Psoas muscle (tissue), 8 donors: ENCODE data around the gene NDNF. TPM values are rescaled to one million over a fixed set of nuclear protein-coding genes. Genes with fewer than 3 reads are reported as not detected.

Source experiments
- ATAC-seq, 4 donors: fragments of 200-7000 bp; cut with Tn5 transposase; one replicate each; pipeline ENCODE4 v1.9.1; 2020; ENCODE audit warnings: moderate library complexity in 3 of 4, mild to moderate bottlenecking in 2 of 4
- DNase-seq, 2 donors: peaks; one replicate each; pipeline ENCODE4 v3.0.0-alpha.2; 2020
- H3K27ac ChIP-seq: fragments of 200-600 bp; one replicate; pipeline ENCODE4 v1.8.0; 2022
- H3K27me3 ChIP-seq, 3 donors: fragments of 200-600 bp in 1 of 3; one replicate each; pipeline versions ENCODE4 v1.6.1 to v1.8.0; 2013 to 2022; ENCODE audit warnings: low read length in 2 of 3, mild to moderate bottlenecking in 2 of 3, moderate library complexity in 1 of 3; ENCODE audit not compliant: insufficient read depth in 3 of 3
- H3K36me3 ChIP-seq, 2 donors: fragments of 200-600 bp in 1 of 2; one replicate each; pipeline versions ENCODE4 v1.6.1 to v1.8.0; 2013 to 2022; ENCODE audit warnings: low read depth in 1 of 2, mild to moderate bottlenecking in 1 of 2, moderate library complexity in 1 of 2; ENCODE audit not compliant: insufficient read depth in 1 of 2
- H3K4me1 ChIP-seq: fragments of 200-600 bp; one replicate; pipeline ENCODE4 v1.8.0; 2022
- H3K4me3 ChIP-seq: fragments of 200-600 bp; one replicate; pipeline ENCODE4 v1.8.0; 2022; ENCODE audit warnings: mild to moderate bottlenecking
- H3K9me3 ChIP-seq: fragments of 200-600 bp; one replicate; pipeline ENCODE4 v1.8.0; 2022
- CTCF ChIP-seq: fragments of 200-600 bp; IDR thresholded peaks from one replicate; pipeline ENCODE4 v1.8.0; 2022; ENCODE audit warnings: antibody characterized with exemption
- WGBS, 3 donors: extraction: QIAGEN DNeasy Blood & Tissue Kit; methylation state at CpG; one replicate each; pipeline versions ENCODE4 v1.1.6 to v1.1.7; 2013; 5-methylcytosine and 5-hydroxymethylcytosine counted together
- intact Hi-C, 2 donors: fragments of 100-400 bp; cut with DNase I; formaldehyde crosslinking; loops; one replicate each; pipeline versions ENCODE4 v1.11.0 to v1.14.2; 2022
- polyA plus RNA-seq, 3 donors: library from polyadenylated mRNA; stranded (reverse); fragments of 200-250 nt; gene quantifications; one replicate each; pipeline ENCODE4 v1.2.3, GENCODE V29; 2013
- total RNA-seq, 4 donors: library from RNA; stranded (reverse); fragmentation: NEBNext Ultra II Directional in 2 of 4; extraction: Animal tissue kit (Norgen Biotek cat#: 25700) in 2 of 4; gene quantifications; one replicate each; pipeline versions ENCODE4 v1.2.1 to v1.2.4, GENCODE V29; 2021 to 2023
- donor health status: healthy with polysubstance abuse.
- donor health status: DM: no; HTN: no; CAD: no; lungs with moderate emphysema.
- donor health status: Bipolar disorder and iron deficiency.
- donor health status: healthy.
- donor health status: DM: yes; HTN: yes; CAD: no.
- donor health status: DM: no; HTN: no; CAD: no.
- donor health status: DM: no; HTN: no; CAD: no.
- donor health status: DM: yes; HTN: yes; CAD: no.

The NDNF gene
- total and polyA plus RNA-seq, 7 donors: 2.1 to 7.6 (median 3.4) TPM

DNA sequence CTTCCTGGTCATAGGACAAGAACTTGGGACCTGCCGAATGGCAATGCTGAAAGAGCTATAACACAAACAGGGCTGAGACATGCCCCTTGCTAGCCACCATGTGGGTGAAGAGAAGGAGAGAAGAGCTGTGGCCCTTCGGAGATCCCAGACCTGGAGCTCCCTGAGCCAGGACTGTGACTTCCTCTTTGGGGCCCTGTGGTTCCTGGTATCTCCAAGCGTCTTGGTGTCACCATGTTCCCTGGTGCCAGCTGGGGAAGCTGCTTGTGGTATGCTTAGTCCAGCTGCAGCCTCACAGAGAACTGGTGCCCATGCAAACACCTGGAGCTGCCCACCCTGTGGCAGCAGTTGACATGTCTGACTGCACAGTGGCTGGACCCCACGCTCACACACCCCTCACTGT is 68.5 kb downstream of the NDNF start:
- DNase-seq: no peak
- Histone ChIP-seq H3K4me3 (no peak overlapping the region), H3K9me3 (no peaks in the 10 kb centered on the region), H3K27ac (no peak overlapping the region), H3K27me3 (no peaks in the 10 kb centered on the region), H3K36me3 (no peaks in the 10 kb centered on the region), H3K4me1 (no peaks in the 10 kb centered on the region)
- ATAC-seq: no peak
- intact Hi-C loops: no loop called here
- WGBS, 3 donors: 88 to 90% (median 89%) methylated on average over 4 of the region's 4 CpGs
- no peak for TF ChIP-seq CTCF

GRCh38 chr4:120995266-120996010 is 76.9 kb downstream of the NDNF start:
- TF ChIP-seq CTCF: no peak
- Histone ChIP-seq H3K36me3 (no peaks in the 10 kb centered on the region), H3K4me3 (no peak overlapping the region), H3K27me3 (no peaks in the 10 kb centered on the region), H3K4me1 (no peaks in the 10 kb centered on the region), H3K9me3 (no peaks in the 10 kb centered on the region), H3K27ac (no peak overlapping the region)
- ATAC-seq (no peak), DNase-seq (no peak)
- WGBS, 3 donors: 84 to 92% (median 88%) methylated on average over 1 of the region's 1 CpG
- intact Hi-C loops: no loop called here

- intact Hi-C loops: no loop called here
- H3K4me3 ChIP-seq: no peak overlapping the region
- H3K27me3 ChIP-seq: no peaks in the 10 kb centered on the region
- H3K27ac ChIP-seq: no peak overlapping the region
- WGBS, 3 donors: 35 to 84% (median 70%) methylated on average over 1 of the region's 1 CpG
- no peaks in the 10 kb centered on the region for H3K9me3 ChIP-seq
- ATAC-seq (no peak), DNase-seq (no peak)
- no peaks in the 10 kb centered on the region for H3K4me1 ChIP-seq
- no peaks in the 10 kb centered on the region for H3K36me3 ChIP-seq
- TF ChIP-seq CTCF: no peak
These were observed 77.8 kb downstream of the NDNF start for GRCh38 chr4:120994521-120994920.

DNA sequence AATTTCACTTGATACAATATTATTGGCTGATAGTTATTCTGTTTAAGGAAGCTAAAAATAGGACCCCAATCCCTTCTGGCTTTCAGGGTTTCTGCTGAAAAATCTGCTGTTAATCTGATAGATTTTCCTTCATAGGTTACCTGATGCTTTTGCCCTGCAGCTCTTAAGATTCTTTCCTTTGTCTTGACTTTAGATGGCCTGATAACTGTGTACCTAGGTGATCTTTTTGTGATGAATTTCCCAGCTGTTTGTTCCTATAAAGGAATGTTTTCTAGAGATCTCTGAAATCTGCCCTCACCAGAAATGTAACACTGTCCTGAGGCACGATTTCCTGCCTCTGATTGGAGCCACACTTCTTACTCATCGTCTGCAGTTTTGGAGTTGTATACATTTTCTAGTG is 80.5 kb downstream of the NDNF start:
- WGBS, 3 donors: 64 to 75% (median 69%) methylated on average over 2 of the region's 2 CpGs
- Histone ChIP-seq H3K4me3 (no peak overlapping the region), H3K27me3 (no peaks in the 10 kb centered on the region), H3K27ac (no peak overlapping the region), H3K36me3 (no peaks in the 10 kb centered on the region), H3K9me3 (no peaks in the 10 kb centered on the region), H3K4me1 (no peaks in the 10 kb centered on the region)
- intact Hi-C loops: no loop called here
- TF ChIP-seq CTCF: no peak
- DNase-seq: no peak
- no peak for ATAC-seq

DNA sequence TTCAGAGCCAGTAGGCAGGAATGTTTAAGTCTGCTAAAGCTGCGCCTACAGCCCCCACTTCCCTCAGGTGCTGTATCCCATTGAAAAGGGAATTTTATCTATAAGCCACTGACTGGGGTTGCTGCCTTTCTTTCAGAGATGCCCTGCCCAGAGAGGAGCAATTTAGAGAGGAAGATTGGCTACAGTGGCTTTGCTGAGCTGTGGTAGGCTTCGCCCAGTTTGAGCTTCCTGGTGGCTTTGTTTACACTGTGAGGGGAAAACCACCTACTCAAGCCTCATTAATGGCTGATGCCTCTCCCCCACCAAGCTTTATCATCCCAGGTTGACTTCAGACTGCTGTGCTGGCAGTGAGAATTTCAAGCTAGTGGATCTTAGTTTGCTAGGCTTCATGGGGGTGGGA is 82.1 kb downstream of the NDNF start:
- 90 to 98% (median 94%) methylated on average over 2 of the region's 2 CpGs for WGBS, 3 donors
- Histone ChIP-seq H3K27ac (no peak overlapping the region), H3K4me3 (no peak overlapping the region), H3K4me1 (no peaks in the 10 kb centered on the region), H3K9me3 (no peaks in the 10 kb centered on the region), H3K27me3 (no peaks in the 10 kb centered on the region), H3K36me3 (no peaks in the 10 kb centered on the region)
- ATAC-seq (no peak), DNase-seq (no peak)
- no peak for TF ChIP-seq CTCF
- intact Hi-C loops: no loop called here
